ENCODE data around the gene USF2.

DNA sequence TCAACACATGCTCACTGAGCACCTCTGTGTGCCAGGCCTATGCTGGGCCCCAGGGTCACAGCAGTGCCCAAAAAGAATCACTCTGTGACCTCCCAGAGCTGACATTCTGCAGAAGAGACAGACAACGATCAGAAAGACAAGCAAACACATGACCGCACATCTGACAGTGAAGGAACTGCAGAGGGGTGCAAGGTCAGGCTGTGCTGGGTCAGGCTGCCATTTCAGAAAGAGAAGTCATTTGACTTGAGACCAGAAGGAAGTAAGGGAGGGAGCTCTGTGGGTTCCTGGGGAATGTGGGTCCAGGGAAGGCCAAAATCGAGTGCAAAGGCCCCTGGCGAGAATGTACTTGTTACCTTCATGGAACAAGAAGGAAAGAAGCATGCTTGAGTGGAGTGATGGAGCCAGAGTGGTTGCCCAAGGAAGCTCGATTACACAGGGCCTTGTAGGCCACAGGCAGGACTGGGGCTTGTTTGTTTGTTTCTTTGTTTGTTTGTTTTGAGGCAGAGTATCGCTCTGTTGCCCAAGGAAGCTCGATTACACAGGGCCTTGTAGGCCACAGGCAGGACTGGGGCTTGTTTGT, 48.8 kb downstream of the USF2 start:
- TF ChIP-seq, protein P1, sequence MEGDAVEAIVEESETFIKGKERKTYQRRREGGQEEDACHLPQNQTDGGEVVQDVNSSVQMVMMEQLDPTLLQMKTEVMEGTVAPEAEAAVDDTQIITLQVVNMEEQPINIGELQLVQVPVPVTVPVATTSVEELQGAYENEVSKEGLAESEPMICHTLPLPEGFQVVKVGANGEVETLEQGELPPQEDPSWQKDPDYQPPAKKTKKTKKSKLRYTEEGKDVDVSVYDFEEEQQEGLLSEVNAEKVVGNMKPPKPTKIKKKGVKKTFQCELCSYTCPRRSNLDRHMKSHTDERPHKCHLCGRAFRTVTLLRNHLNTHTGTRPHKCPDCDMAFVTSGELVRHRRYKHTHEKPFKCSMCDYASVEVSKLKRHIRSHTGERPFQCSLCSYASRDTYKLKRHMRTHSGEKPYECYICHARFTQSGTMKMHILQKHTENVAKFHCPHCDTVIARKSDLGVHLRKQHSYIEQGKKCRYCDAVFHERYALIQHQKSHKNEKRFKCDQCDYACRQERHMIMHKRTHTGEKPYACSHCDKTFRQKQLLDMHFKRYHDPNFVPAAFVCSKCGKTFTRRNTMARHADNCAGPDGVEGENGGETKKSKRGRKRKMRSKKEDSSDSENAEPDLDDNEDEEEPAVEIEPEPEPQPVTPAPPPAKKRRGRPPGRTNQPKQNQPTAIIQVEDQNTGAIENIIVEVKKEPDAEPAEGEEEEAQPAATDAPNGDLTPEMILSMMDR (IDR thresholded peaks at IDR 0.05): no peak
- TF ChIP-seq POLR2A (IDR thresholded peaks at IDR 0.05) (no peak), POLR2AphosphoS5 (IDR thresholded peaks at IDR 0.05) (no peak)
